HepG2 (cell line): ENCODE results near the gene AJUBA. TPM values are rescaled to one million over a fixed set of nuclear protein-coding genes. Genes with fewer than 3 reads are reported as not detected.

Source experiments
- ATAC-seq: fragments of 200-7000 bp; cut with Tn5 transposase; 3 replicates; pipeline ENCODE4 v1.9.1; 2020; ENCODE audit warnings: mild to moderate bottlenecking, moderate library complexity
- BruUV-seq: library from RNA; stranded (reverse); fragments of 400-500 nt; replicated peaks from 2 replicates; lab custom pipeline; 2021; lab: Mats Ljungman, UMichigan
- CTCF ChIA-PET: fragments of 300-600 bp; formaldehyde crosslinking; extraction: SDS; loops from one replicate; lab custom pipeline; 2021; ENCODE audit warnings: low total read pairs, inconsistent platforms, low intra/inter-chr PET ratio; lab: Yijun Ruan, JAX
- POLR2A ChIA-PET: fragments of 350-600 bp; sonication (Branson Sonifier 250); formaldehyde crosslinking; loops from one replicate; lab custom pipeline; 2020; ENCODE audit warnings: antibody characterized with exemption, inconsistent platforms; lab: Yijun Ruan, JAX
- DNase-seq: peaks from one replicate; pipeline ENCODE4 v3.0.0-alpha.2; 2015; ENCODE audit warnings: low spot score
- FAIRE-seq: peaks from 3 replicates; lab custom pipeline; 2011; peaks lifted over from hg19 to GRCh38; lab: Jason Lieb, UNC
- H2AFZ ChIP-seq: one replicate; pipeline ENCODE4 v1.6.1; 2011; ENCODE audit warnings: low read length, inconsistent platforms
- H3K27ac ChIP-seq: fragments of 300-600 bp; 3 replicates; pipeline ENCODE4 v1.8.0; 2011; ENCODE audit warnings: mixed run types, mild to moderate bottlenecking, mixed read lengths, low read length, inconsistent platforms; ENCODE audit not compliant: insufficient read depth; ENCODE audit errors: extremely low read length
- H3K27me3 ChIP-seq, 2 experiments: fragments of 200-600 bp in 1 of 2; 2 replicates in 1 of 2; 3 replicates in 1 of 2; pipeline versions ENCODE4 v1.6.0 to v1.8.0; 2011; ENCODE audit warnings: low read length in 2 of 2, mild to moderate bottlenecking in 2 of 2, moderate library complexity in 2 of 2, inconsistent platforms in 1 of 2; ENCODE audit not compliant: insufficient read depth in 2 of 2, control insufficient read depth in 1 of 2
- H3K36me3 ChIP-seq, 2 experiments: fragments of 200-600 bp in 1 of 2; replicated peaks in 1 of 2; 2 replicates in 1 of 2; 3 replicates in 1 of 2; pipeline versions ENCODE4 v1.5.1 to v1.8.0; 2011; ENCODE audit warnings: low read length in 2 of 2, inconsistent platforms in 1 of 2; ENCODE audit not compliant: insufficient read depth in 2 of 2, control insufficient read depth in 1 of 2
- H3K4me1 ChIP-seq: 2 replicates; pipeline ENCODE4 v1.5.1; 2012; ENCODE audit warnings: low read length, inconsistent platforms; ENCODE audit not compliant: insufficient read depth
- H3K4me2 ChIP-seq: 2 replicates; pipeline ENCODE4 v1.6.0; 2011; ENCODE audit warnings: low read depth, low read length, inconsistent platforms
- H3K4me3 ChIP-seq, 3 experiments: fragments of 200-600 bp in 1 of 3; sonication (generic), shearing (Covaris generic) in 1 of 3; replicated peaks in 1 of 3; 2 replicates each; pipeline ENCODE4 v1.5.1; 2011 to 2016; ENCODE audit warnings: low read length in 3 of 3, inconsistent platforms in 2 of 3, low read depth in 2 of 3, mild to moderate bottlenecking in 2 of 3, control low read depth in 1 of 3, mixed read lengths in 1 of 3; ENCODE audit not compliant: insufficient read depth in 1 of 3
- H3K79me2 ChIP-seq: one replicate; pipeline ENCODE4 v1.6.1; 2011; ENCODE audit warnings: low read length, inconsistent platforms; ENCODE audit not compliant: insufficient read depth
- H3K9ac ChIP-seq: 2 replicates; pipeline ENCODE4 v1.6.0; 2011; ENCODE audit warnings: mild to moderate bottlenecking, low read depth, low read length, inconsistent platforms; ENCODE audit not compliant: insufficient read depth
- H3K9me3 ChIP-seq: 2 replicates; pipeline ENCODE4 v1.5.1; 2012; ENCODE audit warnings: mild to moderate bottlenecking, low read length
- H4K20me1 ChIP-seq: 2 replicates; pipeline ENCODE4 v1.6.0; 2011; ENCODE audit warnings: inconsistent platforms, mild to moderate bottlenecking, low read length, moderate library complexity; ENCODE audit not compliant: insufficient read depth
- ARNTL ChIP-seq: sonication (generic); formaldehyde crosslinking; IDR thresholded peaks from 2 replicates; pipeline ENCODE4 v1.4.0; 2020; ENCODE audit warnings: mild to moderate bottlenecking, missing genetic modification reagents
- ASH2L ChIP-seq: fragments of 300-600, 200-600 bp; sonication (generic); IDR thresholded peaks from 2 replicates; pipeline ENCODE4 v1.7.0; 2017; ENCODE audit warnings: low read depth, mild to moderate bottlenecking, moderate library complexity, mixed read lengths, low read length; ENCODE audit not compliant: insufficient read length
- DMAP1 ChIP-seq: IDR thresholded peaks from 2 replicates; pipeline ENCODE4 v1.6.1; 2016
- ELF1 ChIP-seq: sonication (generic); formaldehyde crosslinking; IDR thresholded peaks from 2 replicates; pipeline ENCODE4 v1.4.0; 2020; ENCODE audit warnings: missing genetic modification reagents
- ELK4 ChIP-seq: sonication (generic); formaldehyde crosslinking; IDR thresholded peaks from 2 replicates; pipeline ENCODE4 v1.9.0; 2021; ENCODE audit warnings: missing genetic modification reagents, borderline replicate concordance
- GLMP ChIP-seq: sonication (generic); formaldehyde crosslinking; IDR thresholded peaks from 2 replicates; pipeline ENCODE4 v1.9.0; 2021; ENCODE audit warnings: missing genetic modification reagents, mild to moderate bottlenecking, borderline replicate concordance
- KDM1A ChIP-seq: IDR thresholded peaks from 2 replicates; pipeline ENCODE4 v1.6.1; 2016; ENCODE audit warnings: missing compliant biosample characterization
- KMT2B ChIP-seq: IDR thresholded peaks from 2 replicates; pipeline ENCODE4 v1.6.1; 2016; ENCODE audit warnings: missing genetic modification reagents, missing compliant biosample characterization
- MED13 ChIP-seq: sonication (generic); formaldehyde crosslinking; IDR thresholded peaks from 2 replicates; pipeline ENCODE4 v1.5.0; 2020; ENCODE audit warnings: missing genetic modification reagents
- NR2F1 ChIP-seq, 2 experiments: fragments of 450-650 bp in 1 of 2; formaldehyde crosslinking in 1 of 2; IDR thresholded peaks; 2 replicates each; pipeline versions ENCODE4 v1.5.0 to v1.6.1; 2016 to 2020; ENCODE audit warnings: mild to moderate bottlenecking in 1 of 2, missing compliant biosample characterization in 1 of 2, missing genetic modification reagents in 1 of 2, moderate library complexity in 1 of 2
- SRSF1 ChIP-seq: fragments of 200-400 bp; formaldehyde crosslinking; optimal IDR thresholded peaks from 2 replicates; pipeline ENCODE3; 2017; ENCODE audit warnings: mild to moderate bottlenecking, low read depth, low read length, moderate library complexity
- U2AF1 ChIP-seq: fragments of 200-400 bp; formaldehyde crosslinking; optimal IDR thresholded peaks from 2 replicates; pipeline ENCODE3; 2017; ENCODE audit warnings: mild to moderate bottlenecking, low read depth, low read length
- ZBTB44 ChIP-seq: sonication (generic); formaldehyde crosslinking; IDR thresholded peaks from 2 replicates; pipeline ENCODE4 v1.4.0; 2020; ENCODE audit warnings: missing genetic modification reagents
- ZFP90 ChIP-seq: sonication (generic); formaldehyde crosslinking; IDR thresholded peaks from 2 replicates; pipeline ENCODE4 v1.8.0; 2022; ENCODE audit warnings: missing genetic modification reagents, mild to moderate bottlenecking, inconsistent platforms, borderline replicate concordance
- ZNF333 ChIP-seq: sonication (generic); formaldehyde crosslinking; IDR thresholded peaks from 2 replicates; pipeline ENCODE4 v1.4.0; 2020; ENCODE audit warnings: mild to moderate bottlenecking, missing genetic modification reagents, borderline replicate concordance
- ZNF562 ChIP-seq: sonication (generic); formaldehyde crosslinking; IDR thresholded peaks from 2 replicates; pipeline ENCODE4 v1.8.0; 2022; ENCODE audit warnings: missing genetic modification reagents, borderline replicate concordance
- ZNF564 ChIP-seq: sonication (generic); formaldehyde crosslinking; IDR thresholded peaks from 2 replicates; pipeline ENCODE4 v1.8.1; 2023; ENCODE audit warnings: mild to moderate bottlenecking, missing genetic modification reagents
- ZNF629 ChIP-seq: sonication (generic); formaldehyde crosslinking; conservative IDR thresholded peaks from 2 replicates; pipeline ENCODE4 v1.5.0; 2020; ENCODE audit warnings: missing genetic modification reagents
- ZNF660 ChIP-seq: sonication (generic); formaldehyde crosslinking; IDR thresholded peaks from 2 replicates; pipeline ENCODE4 v1.5.1; 2020; ENCODE audit warnings: mild to moderate bottlenecking, low read depth, missing genetic modification reagents, borderline replicate concordance
- ZNF784 ChIP-seq: sonication (generic); formaldehyde crosslinking; IDR thresholded peaks from 2 replicates; pipeline ENCODE4 v1.5.1; 2020; ENCODE audit warnings: missing genetic modification reagents, mild to moderate bottlenecking, borderline replicate concordance
- WGBS: methylation state at CpG from one replicate; pipeline ENCODE4 v1.1.6; 2017; ENCODE audit warnings: low lambda C conversion rate; 5-methylcytosine and 5-hydroxymethylcytosine counted together
- in situ Hi-C: cut with HindIII; loops from 2 replicates; pipeline ENCODE4 v1.10.0; 2017; ENCODE audit warnings: low pct_unique_long_range_greater_than_20kb; ENCODE audit not compliant: extremely low pct_ligation_motif_present
- intact Hi-C: fragments of 100-400 bp; cut with micrococcal nuclease; formaldehyde crosslinking; loops from one replicate; pipeline ENCODE4 v1.10.0; 2022; ENCODE audit not compliant: unreplicated experiment
- polyA plus RNA-seq, 8 experiments: library from polyadenylated mRNA; depleted of rRNA in 3 of 8; stranded (reverse) in 7 of 8; unstranded in 1 of 8; fragments of >200 nt; fragmentation: Illumina TruSeq in 4 of 8; extraction: Trizol in 4 of 8; gene quantifications; 2 replicates each; pipeline versions ENCODE4 v1.2.1 to v1.2.3, GENCODE V29; 2011 to 2016; ENCODE audit warnings: low read depth in 4 of 8, missing spikeins in 1 of 8, mixed read lengths in 1 of 8; ENCODE audit not compliant: insufficient read depth in 1 of 8
- total RNA-seq, 5 experiments: library from RNA; depleted of rRNA; stranded (reverse); fragments of >200 nt; fragmentation: Illumina TruSeq; extraction: Trizol; gene quantifications; 2 replicates each; pipeline ENCODE4 v1.2.3, GENCODE V29; 2016; ENCODE audit warnings: low read depth in 1 of 5

The AJUBA gene
- total and polyA plus RNA-seq, 2 of the 13 experiments (the other 11 are each of a cell fraction or from before 2014, with no cell fraction given), result 157 to 241 TPM

GRCh38 chr14:22978981-22979671 is 3.2 kb downstream of the AJUBA start:
- no peak overlapping the region for H2AFZ ChIP-seq
- H3K4me2 ChIP-seq, result peak overlapping the region; percentile 98
- H3K27ac ChIP-seq, result peak overlapping the region; percentile 97
- no peak for DNase-seq
- no peak for FAIRE-seq
- peak overlapping the region; percentile 86 to 98 (median 89) for H3K4me3 ChIP-seq
- no peak for ATAC-seq
- ChIA-PET CTCF (no interaction called here), POLR2A (interaction anchor here (0.7 to 26.8 kb wide), 18 partner anchors 2 to 1135 kb away, joined by 3 to 1670 read pairs (median 16); partner anchors contain the start of genes ACIN1, AJUBA, C14orf119 and CDH24)
- H3K9ac ChIP-seq, result peak overlapping the region; percentile 93
- in situ Hi-C loops (no loop called here), intact Hi-C loops (no loop called here)
- peaks cover 16 to 33% of the 10 kb centered on the region in 2 experiments for H3K36me3 ChIP-seq
- H3K79me2 ChIP-seq, result peaks cover 79% of the 10 kb centered on the region
- BruUV-seq, result no TSS peak
- WGBS, result 22% methylated on average over 5 of the region's 5 CpGs
- H3K27me3 ChIP-seq, result no peaks in the 10 kb centered on the region; a peak in 1 of 5 replicates
- H3K9me3 ChIP-seq, result no peaks in the 10 kb centered on the region
- peaks cover 1% of the 10 kb centered on the region for H4K20me1 ChIP-seq
- peaks cover 75% of the 10 kb centered on the region for H3K4me1 ChIP-seq
- TF ChIP-seq ASH2L, result no peak
- TF ChIP-seq KMT2B (CRISPR knock-in tag), result no peak
- 0 out of 2 replicates have a peak, but pooled peaks have one; percentile 12 for TF ChIP-seq DMAP1 (CRISPR knock-in tag)
- no peak for TF ChIP-seq GLMP (CRISPR knock-in tag)
- no peak for TF ChIP-seq ELK4
- TF ChIP-seq ZNF564 (CRISPR knock-in tag), result no peak
- TF ChIP-seq ZBTB44 (CRISPR knock-in tag), result 0 out of 2 replicates have a peak, but pooled peaks have one; percentile 51
- no peak for TF ChIP-seq ZNF784 (CRISPR knock-in tag)
- TF ChIP-seq MED13 (CRISPR knock-in tag), result no peak
- no peak for TF ChIP-seq SRSF1
- TF ChIP-seq U2AF1, result no peak
- TF ChIP-seq ZNF562 (CRISPR knock-in tag), result no peak
- TF ChIP-seq ZFP90 (CRISPR knock-in tag), result no peak
- no peak for TF ChIP-seq NR2F1 (CRISPR knock-in tag; IDR thresholded peaks at IDR 0.05)
- 0 out of 2 replicates have a peak, but pooled peaks have one; percentile 45 for TF ChIP-seq KDM1A (CRISPR knock-in tag)
- no peak for TF ChIP-seq ZNF629 (CRISPR knock-in tag)
- TF ChIP-seq ELF1 (CRISPR knock-in tag), result peak; percentile 41; the same call in 1 of the 2 replicates
- no peak for TF ChIP-seq ZNF660 (CRISPR knock-in tag)
- TF ChIP-seq ZNF333 (CRISPR knock-in tag), result no peak
- 0 out of 2 replicates have a peak, but pooled peaks have one; percentile 55 for TF ChIP-seq ARNTL (CRISPR knock-in tag)
